ENCODE results near the gene RCN2. TPM values are rescaled to one million over a fixed set of nuclear protein-coding genes. Genes with fewer than 3 reads are reported as not detected.

The RCN2 gene
- total and polyA plus RNA-seq, 2 experiments from 2014 or later: 144 to 153 TPM

GRCh38 chr15:76979996-76980520, 48.5 kb downstream of the RCN2 start:
- no peak for DNase-seq (ENCODE audit: low spot score)
- Histone ChIP-seq H3K27me3 (no peaks in the 10 kb centered on the region), H3K9me2 (replicated peaks; ENCODE audit: insufficient read depth) (no peaks in the 10 kb centered on the region), H3K4me2 (no peak overlapping the region), H3K9me3 (ENCODE audit: low read depth) (no peaks in the 10 kb centered on the region), H3K27ac (no peak overlapping the region), H3K4me3 (no peak overlapping the region), H4K20me1 (ENCODE audit: insufficient read depth, poor library complexity, severe bottlenecking) (no peaks in the 10 kb centered on the region), H3K79me2 (no peaks in the 10 kb centered on the region), H3K36me3 (replicated peaks; ENCODE audit: insufficient read depth, low read depth) (no peaks in the 10 kb centered on the region), H2AFZ (no peak overlapping the region), H3K4me1 (ENCODE audit: insufficient read depth) (no peaks in the 10 kb centered on the region)
- WGBS (ENCODE audit: low lambda C conversion rate, missing lambda C conversion rate): 93% methylated on average over 7 of the region's 7 CpGs
- TF ChIP-seq EZH2phosphoT487 (IDR thresholded peaks at IDR 0.05; ENCODE audit: low read depth, severe bottlenecking, unreplicated experiment) (no peak), EZH2 (IDR thresholded peaks at IDR 0.05; ENCODE audit: borderline replicate concordance) (no peak)
- TF ChIP-seq, protein P1, sequence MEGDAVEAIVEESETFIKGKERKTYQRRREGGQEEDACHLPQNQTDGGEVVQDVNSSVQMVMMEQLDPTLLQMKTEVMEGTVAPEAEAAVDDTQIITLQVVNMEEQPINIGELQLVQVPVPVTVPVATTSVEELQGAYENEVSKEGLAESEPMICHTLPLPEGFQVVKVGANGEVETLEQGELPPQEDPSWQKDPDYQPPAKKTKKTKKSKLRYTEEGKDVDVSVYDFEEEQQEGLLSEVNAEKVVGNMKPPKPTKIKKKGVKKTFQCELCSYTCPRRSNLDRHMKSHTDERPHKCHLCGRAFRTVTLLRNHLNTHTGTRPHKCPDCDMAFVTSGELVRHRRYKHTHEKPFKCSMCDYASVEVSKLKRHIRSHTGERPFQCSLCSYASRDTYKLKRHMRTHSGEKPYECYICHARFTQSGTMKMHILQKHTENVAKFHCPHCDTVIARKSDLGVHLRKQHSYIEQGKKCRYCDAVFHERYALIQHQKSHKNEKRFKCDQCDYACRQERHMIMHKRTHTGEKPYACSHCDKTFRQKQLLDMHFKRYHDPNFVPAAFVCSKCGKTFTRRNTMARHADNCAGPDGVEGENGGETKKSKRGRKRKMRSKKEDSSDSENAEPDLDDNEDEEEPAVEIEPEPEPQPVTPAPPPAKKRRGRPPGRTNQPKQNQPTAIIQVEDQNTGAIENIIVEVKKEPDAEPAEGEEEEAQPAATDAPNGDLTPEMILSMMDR (IDR thresholded peaks at IDR 0.05; ENCODE audit: poor library complexity): no peak

DNA sequence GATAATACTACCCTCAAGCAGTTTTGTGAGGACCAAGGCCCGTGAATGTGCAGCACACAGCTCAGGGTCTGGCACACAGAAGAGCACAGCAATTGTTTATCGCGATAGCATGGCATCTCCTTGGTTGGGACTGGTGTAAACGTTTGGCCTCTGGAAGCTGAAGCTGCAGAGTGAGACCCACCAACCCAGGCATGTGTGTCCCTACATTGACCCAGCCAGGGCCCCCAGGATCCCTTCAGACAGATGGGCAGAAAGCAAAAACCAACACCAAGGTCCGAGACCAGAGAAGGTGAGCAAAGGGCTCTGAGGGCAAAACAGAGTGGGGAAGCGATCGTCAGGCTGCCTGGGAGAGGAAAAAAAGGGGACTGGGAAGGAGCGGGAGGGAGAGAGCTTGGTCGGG, 50.8 kb downstream of the RCN2 start:
- H3K4me1 ChIP-seq (ENCODE audit: insufficient read depth): no peaks in the 10 kb centered on the region
- H3K4me3 ChIP-seq: no peak overlapping the region
- no peaks in the 10 kb centered on the region for H3K9me2 ChIP-seq (replicated peaks; ENCODE audit: insufficient read depth)
- H3K27me3 ChIP-seq: no peaks in the 10 kb centered on the region
- no peak overlapping the region for H2AFZ ChIP-seq
- H3K9me3 ChIP-seq (ENCODE audit: low read depth): no peaks in the 10 kb centered on the region
- DNase-seq (ENCODE audit: low spot score): no peak
- no peaks in the 10 kb centered on the region for H4K20me1 ChIP-seq (ENCODE audit: insufficient read depth, poor library complexity, severe bottlenecking)
- no peaks in the 10 kb centered on the region for H3K79me2 ChIP-seq
- WGBS (ENCODE audit: low lambda C conversion rate, missing lambda C conversion rate): 87% methylated on average over 9 of the region's 9 CpGs
- TF ChIP-seq, protein P1 (IDR thresholded peaks at IDR 0.05; ENCODE audit: poor library complexity): no peak
- TF ChIP-seq EZH2phosphoT487 (IDR thresholded peaks at IDR 0.05; ENCODE audit: low read depth, severe bottlenecking, unreplicated experiment) (no peak), EZH2 (IDR thresholded peaks at IDR 0.05; ENCODE audit: borderline replicate concordance) (no peak)
- H3K36me3 ChIP-seq (replicated peaks; ENCODE audit: insufficient read depth, low read depth): no peaks in the 10 kb centered on the region
- no peak overlapping the region for H3K27ac ChIP-seq
- H3K4me2 ChIP-seq: no peak overlapping the region

DNA sequence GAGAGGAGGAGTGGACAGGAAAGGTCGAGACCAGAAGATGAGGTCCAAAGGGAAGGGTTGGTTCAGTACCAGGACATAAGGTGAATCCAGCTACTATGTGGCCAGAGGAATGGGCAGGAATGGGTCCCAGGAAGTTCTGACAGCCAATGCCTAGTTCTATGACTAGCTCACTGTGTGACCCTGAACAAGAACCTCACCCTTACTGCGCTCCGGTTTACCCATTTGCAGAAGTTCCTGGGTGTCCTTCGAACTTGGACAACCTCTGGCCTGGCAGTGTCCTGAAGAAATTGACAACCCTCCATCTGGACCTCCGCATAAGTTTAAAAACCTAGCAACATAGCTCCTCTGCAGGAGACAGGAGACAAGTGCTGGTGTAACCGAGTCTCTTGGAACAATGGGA, 51.2 kb downstream of the RCN2 start:
- no peaks in the 10 kb centered on the region for H3K36me3 ChIP-seq (replicated peaks; ENCODE audit: insufficient read depth, low read depth)
- H3K79me2 ChIP-seq: no peaks in the 10 kb centered on the region
- 82% methylated on average over 6 of the region's 6 CpGs for WGBS (ENCODE audit: low lambda C conversion rate, missing lambda C conversion rate)
- H3K27me3 ChIP-seq: no peaks in the 10 kb centered on the region
- H3K4me2 ChIP-seq: no peak overlapping the region
- no peaks in the 10 kb centered on the region for H3K4me1 ChIP-seq (ENCODE audit: insufficient read depth)
- H2AFZ ChIP-seq: no peak overlapping the region
- no peak overlapping the region for H3K4me3 ChIP-seq
- no peaks in the 10 kb centered on the region for H4K20me1 ChIP-seq (ENCODE audit: insufficient read depth, poor library complexity, severe bottlenecking)
- no peaks in the 10 kb centered on the region for H3K9me2 ChIP-seq (replicated peaks; ENCODE audit: insufficient read depth)
- no peak for TF ChIP-seq EZH2phosphoT487 (IDR thresholded peaks at IDR 0.05; ENCODE audit: low read depth, severe bottlenecking, unreplicated experiment)
- no peak for TF ChIP-seq EZH2 (IDR thresholded peaks at IDR 0.05; ENCODE audit: borderline replicate concordance)
- TF ChIP-seq, protein P1 (IDR thresholded peaks at IDR 0.05; ENCODE audit: poor library complexity): no peak
- no peak for DNase-seq (ENCODE audit: low spot score)
- H3K9me3 ChIP-seq (ENCODE audit: low read depth): no peaks in the 10 kb centered on the region
- no peak overlapping the region for H3K27ac ChIP-seq
